Activated CD4-positive, alpha-beta memory T cell treated with anti-CD3 and anti-CD28 coated beads for 36 hours (primary cell): Measurements from ENCODE around the gene ZC3H8. TPM values are rescaled to one million over a fixed set of nuclear protein-coding genes. Genes with fewer than 3 reads are reported as not detected.
"Not testable (repeated sequence)": the region's sequence is repeated elsewhere in the genome, so short reads cannot be mapped to it uniquely, and the experiment has no call there.

Experiments used
- CTCF ChIA-PET: fragments of 350-600 bp; sonication (Branson Sonifier 250); formaldehyde crosslinking; loops from one replicate; lab custom pipeline; 2021; ENCODE audit warnings: antibody characterized with exemption, inconsistent platforms; lab: Charles Lee
- POLR2A ChIA-PET: fragments of 350-600 bp; sonication (Branson Sonifier 250); formaldehyde crosslinking; loops from one replicate; lab custom pipeline; 2021; ENCODE audit warnings: antibody characterized with exemption; lab: Charles Lee
- DNase-seq: peaks from one replicate; pipeline ENCODE4 v3.0.0-alpha.2; 2020
- H3K27ac Mint-ChIP-seq: one replicate; pipeline ENCODE4 v1.8.0; 2021; ENCODE audit warnings: mixed read lengths
- H3K27me3 Mint-ChIP-seq: one replicate; pipeline ENCODE4 v1.8.0; 2021; ENCODE audit warnings: mixed read lengths
- H3K36me3 Mint-ChIP-seq: one replicate; pipeline ENCODE4 v1.8.0; 2021; ENCODE audit warnings: mixed read lengths
- H3K4me1 Mint-ChIP-seq: one replicate; pipeline ENCODE4 v1.8.0; 2021; ENCODE audit warnings: low read depth, mixed read lengths
- H3K4me3 Mint-ChIP-seq: one replicate; pipeline ENCODE4 v1.8.0; 2021; ENCODE audit warnings: mild to moderate bottlenecking, mixed read lengths
- H3K9me3 Mint-ChIP-seq: one replicate; pipeline ENCODE4 v1.8.0; 2021; ENCODE audit warnings: mixed read lengths
- intact Hi-C: fragments of 100-400 bp; cut with micrococcal nuclease; formaldehyde crosslinking; loops from one replicate; pipeline ENCODE4 v1.15.1; 2023
- total RNA-seq, 2 experiments: library from RNA; stranded (reverse); gene quantifications; one replicate each; pipeline ENCODE4 v1.2.3, GENCODE V29; 2021

Gene ZC3H8
- total RNA-seq, 2 experiments from 2014 or later, result 13.0 to 16.0 TPM

DNA sequence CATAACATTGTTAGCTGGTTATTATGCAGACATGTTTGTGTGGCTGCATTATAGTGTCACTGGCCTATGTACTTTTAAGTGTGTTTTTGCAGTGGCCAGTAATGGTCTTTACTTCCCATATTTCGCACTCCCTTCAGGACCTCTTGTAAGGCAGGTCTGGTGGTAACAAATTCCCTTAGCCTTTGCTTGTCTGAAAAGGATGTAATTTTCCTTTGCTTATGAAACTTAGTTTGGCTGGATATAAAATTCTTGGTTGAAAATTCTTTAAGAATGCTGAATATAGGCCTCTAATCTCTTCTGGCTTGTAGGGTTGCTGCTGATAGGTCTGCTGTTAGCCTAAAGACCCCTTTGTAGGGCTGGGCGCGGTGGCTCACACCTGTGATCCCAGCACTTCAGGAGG lies 34.7 kb downstream of the ZC3H8 start:
- intact Hi-C loops, result no loop called here
- no peaks in the 10 kb centered on the region for H3K27me3 Mint-ChIP-seq
- DNase-seq, result no peak
- ChIA-PET CTCF (no interaction called here), POLR2A (no interaction called here)
- peaks cover 5% of the 10 kb centered on the region for H3K9me3 Mint-ChIP-seq
- H3K4me3 Mint-ChIP-seq, result no peak overlapping the region
- H3K27ac Mint-ChIP-seq, result no peak overlapping the region
- H3K4me1 Mint-ChIP-seq, result peaks cover 5% of the 10 kb centered on the region
- H3K36me3 Mint-ChIP-seq, result peaks cover 41% of the 10 kb centered on the region

DNA sequence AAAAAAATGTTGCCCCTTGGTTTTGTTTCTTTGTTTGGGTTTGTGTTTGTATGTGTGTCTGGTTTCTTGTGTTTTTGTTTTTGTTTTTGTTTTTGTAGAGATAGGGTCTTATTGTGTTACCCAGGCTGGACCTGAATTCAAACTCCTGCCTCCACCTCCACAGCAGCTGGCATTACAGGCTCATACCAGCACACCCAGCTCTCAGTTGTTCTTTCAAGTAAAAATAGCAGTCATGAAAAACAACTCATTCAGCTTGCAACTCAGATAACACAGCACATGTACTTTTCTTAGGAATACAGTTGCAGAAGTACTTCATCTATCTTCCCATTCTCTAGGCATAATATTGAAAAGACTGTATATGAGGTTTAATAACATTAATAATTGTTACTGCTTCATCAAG lies 37.0 kb downstream of the ZC3H8 start:
- peaks cover 5% of the 10 kb centered on the region for H3K9me3 Mint-ChIP-seq
- H3K4me3 Mint-ChIP-seq, result no peak overlapping the region
- POLR2A ChIA-PET, result no interaction called here
- CTCF ChIA-PET, result no interaction called here
- DNase-seq, result no peak
- H3K27me3 Mint-ChIP-seq, result no peaks in the 10 kb centered on the region
- no peak overlapping the region for H3K27ac Mint-ChIP-seq
- H3K36me3 Mint-ChIP-seq, result peaks cover 40% of the 10 kb centered on the region
- intact Hi-C loops, result no loop called here
- H3K4me1 Mint-ChIP-seq, result peaks cover 5% of the 10 kb centered on the region

DNA sequence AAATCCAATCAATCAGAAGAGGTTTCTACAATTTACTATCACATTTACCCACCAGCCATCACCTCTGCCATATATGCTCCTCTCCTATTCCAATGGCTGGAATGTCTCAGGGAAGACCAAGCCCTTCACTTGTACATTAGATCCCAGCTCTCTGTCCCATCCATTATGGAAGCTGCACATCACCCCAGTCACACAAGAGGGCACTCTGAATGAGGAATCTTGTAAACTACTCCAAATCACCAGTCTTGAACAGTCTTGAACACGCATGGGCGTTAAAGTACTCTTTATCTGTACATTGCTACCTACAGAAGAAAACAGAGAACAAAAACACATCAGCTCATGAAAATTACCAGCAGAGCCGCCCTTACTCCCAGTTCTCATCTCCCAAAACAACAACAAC lies 38.7 kb downstream of the ZC3H8 start:
- H3K4me3 Mint-ChIP-seq, result no peak overlapping the region
- no peaks in the 10 kb centered on the region for H3K27me3 Mint-ChIP-seq
- intact Hi-C loops, result no loop called here
- peaks cover 4% of the 10 kb centered on the region for H3K4me1 Mint-ChIP-seq
- CTCF ChIA-PET, result no interaction called here
- peaks cover 34% of the 10 kb centered on the region for H3K36me3 Mint-ChIP-seq
- no peak overlapping the region for H3K27ac Mint-ChIP-seq
- POLR2A ChIA-PET, result no interaction called here
- no peaks in the 10 kb centered on the region for H3K9me3 Mint-ChIP-seq
- DNase-seq, result no peak

DNA sequence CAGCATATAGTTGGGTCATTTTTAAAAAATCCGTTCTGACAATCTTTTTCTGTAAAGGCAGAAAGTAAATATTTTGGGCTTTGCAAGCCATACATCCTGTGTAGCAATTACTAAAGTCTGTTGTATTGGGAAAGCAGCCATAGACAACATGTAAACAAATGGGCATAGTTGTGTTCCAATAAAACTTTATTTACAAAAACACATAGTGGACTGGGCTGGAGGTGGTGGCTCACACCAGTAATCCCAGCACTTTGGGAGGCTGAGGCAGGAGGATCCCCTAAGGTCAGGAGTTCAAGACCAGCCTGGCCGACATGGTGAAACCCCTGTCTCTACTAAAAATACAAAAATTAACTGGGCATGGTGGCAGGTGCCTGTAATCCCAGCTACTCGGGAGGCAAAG lies 46.9 kb downstream of the ZC3H8 start:
- H3K27me3 Mint-ChIP-seq, POLR2A ChIA-PET, H3K4me3 Mint-ChIP-seq, H3K27ac Mint-ChIP-seq, DNase-seq, H3K4me1 Mint-ChIP-seq, CTCF ChIA-PET, intact Hi-C loops: not testable (repeated sequence)
- H3K9me3 Mint-ChIP-seq, result peaks cover 17% of the 10 kb centered on the region
- peaks cover 29% of the 10 kb centered on the region for H3K36me3 Mint-ChIP-seq

DNA sequence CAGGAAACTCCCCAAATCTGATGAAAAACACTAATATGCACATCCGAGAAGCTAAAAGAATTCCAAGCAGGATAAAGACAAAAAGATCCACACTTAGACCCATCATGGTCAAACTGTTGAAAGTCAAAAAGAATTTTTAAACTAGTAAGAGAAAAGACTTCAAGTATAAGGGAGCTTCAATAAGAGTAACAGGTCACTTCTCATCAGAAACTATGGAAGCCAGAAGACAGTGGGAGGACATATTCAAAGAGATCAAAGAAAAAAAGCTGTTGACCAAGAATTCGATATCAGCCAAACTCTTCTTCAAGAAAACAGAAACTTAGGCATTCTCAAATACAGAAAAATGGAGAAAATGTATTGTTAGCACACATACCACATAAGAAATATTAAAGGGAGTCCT lies 50.4 kb downstream of the ZC3H8 start:
- H3K9me3 Mint-ChIP-seq, result peaks cover 23% of the 10 kb centered on the region
- no peaks in the 10 kb centered on the region for H3K27me3 Mint-ChIP-seq
- H3K4me3 Mint-ChIP-seq, result no peak overlapping the region
- CTCF ChIA-PET, result interaction anchor here (1.8 kb wide), 1 partner anchor 23 kb away, joined by 4 read pairs; no protein-coding TSS in a partner anchor
- POLR2A ChIA-PET, result no interaction called here
- no peak for DNase-seq
- intact Hi-C loops, result no loop called here
- H3K4me1 Mint-ChIP-seq, result peaks cover 2% of the 10 kb centered on the region
- H3K27ac Mint-ChIP-seq, result no peak overlapping the region
- peaks cover 28% of the 10 kb centered on the region for H3K36me3 Mint-ChIP-seq

DNA sequence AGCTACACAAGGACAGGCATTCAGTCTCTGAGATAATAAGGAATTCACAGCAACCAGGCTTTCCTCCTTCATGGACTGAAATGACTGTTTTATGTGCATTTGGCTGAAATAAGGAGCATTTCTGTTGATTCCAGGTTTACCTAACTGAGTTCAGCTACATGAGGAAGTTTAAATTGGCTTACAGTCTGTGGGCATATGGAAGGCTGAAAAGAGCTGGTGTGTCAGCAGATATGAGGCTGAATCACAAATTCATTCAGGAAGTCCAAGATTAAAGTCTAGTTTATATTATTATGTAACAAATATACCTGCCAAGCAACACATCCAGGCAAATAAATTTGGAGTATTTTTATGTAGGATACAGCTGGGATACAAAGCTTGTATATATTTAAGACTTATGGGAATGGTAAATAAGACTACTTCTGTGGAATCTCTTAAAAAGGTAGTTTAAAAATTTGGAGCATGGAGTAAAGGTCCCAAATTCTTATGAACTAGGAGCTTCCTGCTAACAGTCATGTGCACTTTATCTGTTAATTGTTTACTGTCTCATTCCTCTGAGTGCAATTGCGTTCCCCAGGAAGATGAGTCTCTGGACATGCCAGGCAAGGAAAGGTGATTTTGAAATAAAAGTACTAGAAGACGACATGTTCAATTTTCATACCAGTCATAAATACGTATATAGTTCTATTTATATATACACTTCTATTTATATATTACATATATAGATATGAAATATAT lies 53.0 kb downstream of the ZC3H8 start:
- Mint-ChIP-seq H3K4me3 (no peak overlapping the region), H3K27me3 (no peaks in the 10 kb centered on the region), H3K9me3 (peaks cover 23% of the 10 kb centered on the region), H3K36me3 (peaks cover 35% of the 10 kb centered on the region), H3K4me1 (peaks cover 9% of the 10 kb centered on the region), H3K27ac (no peak overlapping the region)
- CTCF ChIA-PET, result interaction anchor here (1.5 kb wide), 1 partner anchor 80 kb away, joined by 6 read pairs; no protein-coding TSS in a partner anchor
- intact Hi-C loops, result no loop called here
- no peak for DNase-seq
- POLR2A ChIA-PET, result no interaction called here

DNA sequence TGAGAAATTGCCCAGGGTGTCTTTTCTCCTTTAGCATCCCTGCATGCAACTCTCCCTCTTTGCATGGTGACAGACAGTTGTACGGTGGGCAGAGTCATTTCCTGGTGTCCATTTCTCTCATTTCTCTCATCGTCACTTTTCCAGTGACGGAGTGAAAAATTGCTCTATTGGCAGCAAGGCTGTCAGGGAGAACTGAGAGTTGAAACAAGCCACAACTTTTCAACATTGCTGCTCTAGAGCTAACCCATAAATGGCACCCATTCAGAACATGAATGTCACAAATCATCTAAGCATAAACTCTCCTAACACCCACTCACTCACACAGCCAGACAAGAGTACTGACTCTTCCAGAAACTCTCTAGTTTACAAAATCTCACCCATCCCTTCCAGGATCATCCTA lies 55.7 kb downstream of the ZC3H8 start:
- ChIA-PET CTCF (no interaction called here), POLR2A (no interaction called here)
- Mint-ChIP-seq H3K4me1 (peaks cover 26% of the 10 kb centered on the region), H3K27ac (no peak overlapping the region), H3K27me3 (no peaks in the 10 kb centered on the region), H3K4me3 (no peak overlapping the region), H3K36me3 (peaks cover 35% of the 10 kb centered on the region), H3K9me3 (peaks cover 16% of the 10 kb centered on the region)
- intact Hi-C loops, result no loop called here
- DNase-seq, result no peak

DNA sequence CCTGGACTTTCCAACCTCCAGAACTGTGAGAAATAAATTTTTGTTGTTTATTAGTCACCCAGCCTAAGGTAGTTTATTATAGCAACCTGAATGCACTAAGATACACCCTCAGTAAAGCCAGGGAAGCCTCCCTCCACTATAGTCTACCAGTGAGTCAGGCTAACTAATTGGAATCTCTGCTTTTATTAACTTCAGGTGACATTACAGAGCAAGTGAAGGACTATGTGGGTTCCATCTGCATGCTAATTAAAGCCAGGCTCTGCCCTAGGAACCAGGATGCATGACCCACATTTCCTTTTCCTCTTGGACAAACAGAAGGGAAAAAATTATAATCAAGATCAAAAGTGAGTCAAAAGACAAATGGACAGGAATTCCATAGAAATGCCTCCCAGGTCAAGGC lies 56.1 kb downstream of the ZC3H8 start:
- no peak overlapping the region for H3K27ac Mint-ChIP-seq
- H3K9me3 Mint-ChIP-seq, result peaks cover 13% of the 10 kb centered on the region
- H3K4me3 Mint-ChIP-seq, result no peak overlapping the region
- DNase-seq, result no peak
- intact Hi-C loops, result no loop called here
- H3K4me1 Mint-ChIP-seq, result peaks cover 30% of the 10 kb centered on the region
- CTCF ChIA-PET, result no interaction called here
- no peaks in the 10 kb centered on the region for H3K27me3 Mint-ChIP-seq
- peaks cover 35% of the 10 kb centered on the region for H3K36me3 Mint-ChIP-seq
- POLR2A ChIA-PET, result no interaction called here

DNA sequence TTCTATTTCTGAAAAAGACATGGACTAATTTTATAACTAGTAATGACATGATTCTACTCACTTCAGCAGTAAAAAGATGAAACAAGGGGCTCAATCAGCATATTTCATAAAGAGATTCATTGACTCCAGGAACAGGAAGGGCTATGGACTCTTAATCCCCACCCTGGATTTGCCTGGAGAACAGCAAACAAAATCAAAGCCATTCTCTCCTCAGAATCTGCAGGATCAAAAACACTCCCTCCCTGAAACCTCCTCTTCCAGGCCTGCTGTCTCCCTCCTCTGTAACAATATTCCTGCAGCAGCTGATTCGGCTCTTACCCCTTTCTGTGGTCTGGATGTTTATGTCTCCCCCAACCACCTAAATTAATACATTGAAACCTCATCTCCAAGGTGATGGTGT lies 57.0 kb downstream of the ZC3H8 start:
- Mint-ChIP-seq H3K36me3 (peaks cover 27% of the 10 kb centered on the region), H3K4me1 (peaks cover 34% of the 10 kb centered on the region), H3K9me3 (peaks cover 6% of the 10 kb centered on the region), H3K27me3 (no peaks in the 10 kb centered on the region), H3K27ac (no peak overlapping the region), H3K4me3 (no peak overlapping the region)
- intact Hi-C loops, result no loop called here
- CTCF ChIA-PET, result interaction anchor here (1.1 kb wide), 1 partner anchor 77 kb away, joined by 3 read pairs; no protein-coding TSS in a partner anchor
- no peak for DNase-seq
- POLR2A ChIA-PET, result no interaction called here

DNA sequence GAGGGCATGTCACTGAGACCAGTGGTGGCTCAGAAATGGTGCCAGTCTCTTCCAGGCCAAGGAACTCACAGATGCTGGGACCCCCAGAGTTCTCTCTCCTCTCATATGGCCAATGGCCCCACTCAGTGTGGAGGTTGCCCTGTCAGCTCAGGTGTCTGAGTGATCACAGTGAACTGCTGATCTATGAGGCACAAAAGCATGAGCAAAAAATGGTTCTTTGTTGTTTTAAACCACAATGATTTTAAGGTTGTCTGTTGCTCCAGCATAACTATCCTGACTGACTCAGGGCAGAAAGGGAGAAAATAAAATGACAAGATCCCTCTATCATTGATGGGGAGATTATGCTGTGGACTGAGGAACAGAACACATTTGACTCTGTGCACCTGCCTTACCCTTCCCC lies 58.9 kb downstream of the ZC3H8 start:
- H3K4me3 Mint-ChIP-seq, result no peak overlapping the region
- DNase-seq, result no peak
- no peaks in the 10 kb centered on the region for H3K27me3 Mint-ChIP-seq
- ChIA-PET CTCF (no interaction called here), POLR2A (no interaction called here)
- H3K36me3 Mint-ChIP-seq, result peaks cover 27% of the 10 kb centered on the region
- H3K4me1 Mint-ChIP-seq, result peaks cover 47% of the 10 kb centered on the region
- H3K9me3 Mint-ChIP-seq, result no peaks in the 10 kb centered on the region
- H3K27ac Mint-ChIP-seq, result no peak overlapping the region
- intact Hi-C loops, result no loop called here

DNA sequence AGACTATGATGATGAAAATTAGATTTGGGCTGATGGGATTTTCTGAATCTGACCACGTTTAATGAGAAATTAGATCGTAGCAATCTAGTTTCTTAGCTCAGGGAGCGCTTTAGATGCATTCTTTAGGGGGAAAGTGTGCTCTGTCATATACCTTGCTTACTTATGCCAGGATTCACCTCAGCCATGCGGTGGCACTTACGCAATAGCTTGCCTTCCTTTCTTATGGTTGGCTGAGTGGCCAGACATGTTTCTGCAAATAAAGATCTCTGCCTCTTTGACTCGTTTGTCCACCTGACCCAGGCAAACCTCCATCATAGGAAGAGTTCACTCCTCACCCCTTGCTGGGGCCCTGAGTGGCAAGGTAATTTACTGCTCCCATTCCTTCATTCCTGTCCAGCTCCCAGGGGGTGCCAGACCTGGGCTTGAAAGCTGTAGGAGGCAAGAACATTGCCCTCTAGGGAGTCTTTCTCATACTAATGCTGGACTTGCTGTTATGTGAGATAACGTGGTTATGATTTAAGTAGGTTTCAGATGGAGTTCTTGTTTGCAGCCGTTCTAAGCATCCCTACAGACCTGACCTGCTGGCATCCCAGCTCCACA lies 59.6 kb downstream of the ZC3H8 start:
- Mint-ChIP-seq H3K27ac (peak overlapping the region; percentile 43), H3K27me3 (no peaks in the 10 kb centered on the region), H3K4me3 (no peak overlapping the region), H3K9me3 (no peaks in the 10 kb centered on the region), H3K36me3 (peaks cover 29% of the 10 kb centered on the region), H3K4me1 (peaks cover 53% of the 10 kb centered on the region)
- no peak for DNase-seq
- ChIA-PET POLR2A (no interaction called here), CTCF (interaction anchor here (1.7 to 1.9 kb wide), 2 partner anchors 12 to 74 kb away, joined by 4 to 8 read pairs; no protein-coding TSS in a partner anchor)
- intact Hi-C loops, result no loop called here

DNA sequence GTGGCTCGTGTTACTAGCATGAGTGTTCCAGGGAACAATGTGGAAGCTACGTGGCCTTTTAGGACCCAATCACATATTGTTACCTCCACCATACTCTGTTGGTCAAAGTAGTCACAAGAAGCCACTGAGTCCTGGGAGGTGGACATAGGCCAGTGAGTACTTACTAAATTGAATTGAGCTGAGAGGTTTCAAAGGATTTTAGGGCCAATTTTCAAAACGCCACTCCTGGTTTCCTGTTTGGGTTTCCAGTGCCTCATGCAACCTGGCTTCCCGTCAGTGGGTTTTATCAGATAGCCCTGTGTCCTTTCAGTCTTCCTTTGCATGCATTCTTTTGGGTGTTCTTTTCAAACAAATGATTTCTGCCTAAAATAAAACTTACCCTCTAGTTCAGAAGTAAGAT lies 60.4 kb downstream of the ZC3H8 start:
- CTCF ChIA-PET, result interaction anchor here (1.7 to 1.9 kb wide), 2 partner anchors 12 to 73 kb away, joined by 4 to 8 read pairs; no protein-coding TSS in a partner anchor
- H3K27ac Mint-ChIP-seq, result peak overlapping the region; percentile 43
- no peaks in the 10 kb centered on the region for H3K9me3 Mint-ChIP-seq
- peaks cover 59% of the 10 kb centered on the region for H3K4me1 Mint-ChIP-seq
- no peak for DNase-seq
- POLR2A ChIA-PET, result interaction anchor here (0.8 kb wide), 1 partner anchor 12 kb away, joined by 4 read pairs; no protein-coding TSS in a partner anchor
- H3K36me3 Mint-ChIP-seq, result peaks cover 30% of the 10 kb centered on the region
- no peaks in the 10 kb centered on the region for H3K27me3 Mint-ChIP-seq
- H3K4me3 Mint-ChIP-seq, result no peak overlapping the region
- intact Hi-C loops, result no loop called here
